WTC11 (cell line): ENCODE measurements around the gene DSTN. TPM values are rescaled to one million over a fixed set of nuclear protein-coding genes. Genes with fewer than 3 reads are reported as not detected.

Experiments
- ATAC-seq: fragments of 200-7000 bp; cut with Tn5 transposase; 2 replicates; pipeline ENCODE4 v1.10.0; 2021; ENCODE audit warnings: mild to moderate bottlenecking, moderate library complexity
- CTCF ChIA-PET: fragments of 300-600 bp; sonication (Branson Sonifier 250); formaldehyde crosslinking; loops from one replicate; lab custom pipeline; 2021; ENCODE audit warnings: antibody characterized with exemption; lab: Charles Lee
- POLR2A ChIA-PET: fragments of 350-600 bp; sonication (Branson Sonifier 250); formaldehyde crosslinking; loops from one replicate; lab custom pipeline; 2021; ENCODE audit warnings: antibody characterized with exemption; lab: Charles Lee
- DNase-seq: peaks from one replicate; pipeline ENCODE4 v3.0.0; 2021; ENCODE audit warnings: low spot score
- H3K27ac Mint-ChIP-seq: 2 replicates; pipeline ENCODE4 v1.8.0; 2021; ENCODE audit warnings: mixed read lengths
- H3K27me3 Mint-ChIP-seq: 2 replicates; pipeline ENCODE4 v1.8.0; 2021; ENCODE audit warnings: low read depth, mild to moderate bottlenecking, moderate library complexity, mixed read lengths
- H3K36me3 Mint-ChIP-seq: 2 replicates; pipeline ENCODE4 v1.8.0; 2021; ENCODE audit warnings: mixed read lengths
- H3K4me1 Mint-ChIP-seq: 2 replicates; pipeline ENCODE4 v1.8.0; 2022; ENCODE audit warnings: mixed read lengths
- H3K4me3 Mint-ChIP-seq: 2 replicates; pipeline ENCODE4 v1.8.0; 2021; ENCODE audit warnings: mild to moderate bottlenecking, moderate library complexity, mixed read lengths
- H3K9me3 Mint-ChIP-seq: 2 replicates; pipeline ENCODE4 v1.8.0; 2021; ENCODE audit warnings: mixed read lengths
- CDX4 ChIP-seq: fragments of 250-450 bp; sonication (Bioruptor Pico); IDR thresholded peaks from 2 replicates; pipeline ENCODE4 v1.9.0; 2021; ENCODE audit warnings: moderate library complexity, mild to moderate bottlenecking, inconsistent platforms, borderline replicate concordance
- CREM ChIP-seq: sonication (generic); formaldehyde crosslinking; IDR thresholded peaks from 2 replicates; pipeline ENCODE4 v1.8.1; 2022; ENCODE audit warnings: mild to moderate bottlenecking, missing genetic modification reagents, moderate library complexity
- E2F4 ChIP-seq: sonication (generic); formaldehyde crosslinking; IDR thresholded peaks from 2 replicates; pipeline ENCODE4 v1.8.1; 2022; ENCODE audit warnings: low read depth, mild to moderate bottlenecking, moderate library complexity, missing genetic modification reagents, borderline replicate concordance
- FOXK1 ChIP-seq: sonication (generic); formaldehyde crosslinking; IDR thresholded peaks from 2 replicates; pipeline ENCODE4 v1.8.0; 2022; ENCODE audit warnings: mild to moderate bottlenecking, moderate library complexity, missing genetic modification reagents
- GABPB1 ChIP-seq: sonication (generic); formaldehyde crosslinking; IDR thresholded peaks from 2 replicates; pipeline ENCODE4 v1.8.1; 2023; ENCODE audit warnings: mild to moderate bottlenecking, missing genetic modification reagents
- MLX ChIP-seq: sonication (generic); formaldehyde crosslinking; IDR thresholded peaks from 2 replicates; pipeline ENCODE4 v1.8.1; 2023; ENCODE audit warnings: mild to moderate bottlenecking, missing genetic modification reagents, moderate library complexity
- NFYB ChIP-seq: sonication (generic); formaldehyde crosslinking; conservative IDR thresholded peaks from 2 replicates; pipeline ENCODE4 v1.8.0; 2022; ENCODE audit warnings: low read depth, missing genetic modification reagents
- NR1H2 ChIP-seq: sonication (generic); formaldehyde crosslinking; IDR thresholded peaks from 2 replicates; pipeline ENCODE4 v1.9.0; 2021; ENCODE audit warnings: mild to moderate bottlenecking, moderate library complexity, missing genetic modification reagents
- NR3C1 ChIP-seq: sonication (generic); formaldehyde crosslinking; conservative IDR thresholded peaks from 2 replicates; pipeline ENCODE4 v1.8.1; 2023; ENCODE audit warnings: low read depth, mild to moderate bottlenecking, missing genetic modification reagents
- PRDM15 ChIP-seq: sonication (generic); formaldehyde crosslinking; IDR thresholded peaks from 2 replicates; pipeline ENCODE4 v1.8.0; 2022; ENCODE audit warnings: missing genetic modification reagents
- RORB ChIP-seq: fragments of 250-450 bp; sonication (Bioruptor Pico); IDR thresholded peaks from 2 replicates; pipeline ENCODE4 v1.9.0; 2021; ENCODE audit warnings: mild to moderate bottlenecking
- SOX15 ChIP-seq: fragments of 250-450 bp; sonication (Bioruptor Pico); IDR thresholded peaks from 2 replicates; pipeline ENCODE4 v1.9.0; 2021; ENCODE audit warnings: mild to moderate bottlenecking
- SP1 ChIP-seq: sonication (generic); formaldehyde crosslinking; conservative IDR thresholded peaks from 2 replicates; pipeline ENCODE4 v1.8.1; 2022; ENCODE audit warnings: missing genetic modification reagents
- TCF7 ChIP-seq: sonication (generic); formaldehyde crosslinking; IDR thresholded peaks from 2 replicates; pipeline ENCODE4 v1.8.0; 2022; ENCODE audit warnings: mild to moderate bottlenecking, low read depth, missing genetic modification reagents, moderate library complexity
- TEAD1 ChIP-seq: sonication (generic); formaldehyde crosslinking; IDR thresholded peaks from 2 replicates; pipeline ENCODE4 v1.8.0; 2022; ENCODE audit warnings: mild to moderate bottlenecking, missing genetic modification reagents
- ZNF121 ChIP-seq: sonication (generic); formaldehyde crosslinking; IDR thresholded peaks from 2 replicates; pipeline ENCODE4 v1.8.0; 2023; ENCODE audit warnings: missing genetic modification reagents
- ZNF138 ChIP-seq: sonication (generic); formaldehyde crosslinking; conservative IDR thresholded peaks from 2 replicates; pipeline ENCODE4 v1.8.1; 2022; ENCODE audit warnings: mild to moderate bottlenecking, moderate library complexity, missing genetic modification reagents
- ZNF423 ChIP-seq: fragments of 250-450 bp; sonication (Bioruptor Pico); IDR thresholded peaks from 2 replicates; pipeline ENCODE4 v2.1.2; 2022; ENCODE audit warnings: mild to moderate bottlenecking, moderate library complexity
- ZNF532 ChIP-seq: fragments of 250-450 bp; sonication (Bioruptor Pico); IDR thresholded peaks from 2 replicates; pipeline ENCODE4 v1.9.0; 2021; ENCODE audit warnings: mild to moderate bottlenecking, borderline replicate concordance
- total RNA-seq: library from RNA; stranded (reverse); gene quantifications from 3 replicates; pipeline ENCODE4 v1.2.3, GENCODE V29; 2021
- TF ChIP-seq, protein P1 (sequence below): sonication (generic); formaldehyde crosslinking; IDR thresholded peaks from 2 replicates; pipeline ENCODE4 v1.8.0; 2023; ENCODE audit warnings: mild to moderate bottlenecking, missing genetic modification reagents

Gene DSTN
- total RNA-seq, 1 experiment from 2014 or later = 153 TPM

DNA sequence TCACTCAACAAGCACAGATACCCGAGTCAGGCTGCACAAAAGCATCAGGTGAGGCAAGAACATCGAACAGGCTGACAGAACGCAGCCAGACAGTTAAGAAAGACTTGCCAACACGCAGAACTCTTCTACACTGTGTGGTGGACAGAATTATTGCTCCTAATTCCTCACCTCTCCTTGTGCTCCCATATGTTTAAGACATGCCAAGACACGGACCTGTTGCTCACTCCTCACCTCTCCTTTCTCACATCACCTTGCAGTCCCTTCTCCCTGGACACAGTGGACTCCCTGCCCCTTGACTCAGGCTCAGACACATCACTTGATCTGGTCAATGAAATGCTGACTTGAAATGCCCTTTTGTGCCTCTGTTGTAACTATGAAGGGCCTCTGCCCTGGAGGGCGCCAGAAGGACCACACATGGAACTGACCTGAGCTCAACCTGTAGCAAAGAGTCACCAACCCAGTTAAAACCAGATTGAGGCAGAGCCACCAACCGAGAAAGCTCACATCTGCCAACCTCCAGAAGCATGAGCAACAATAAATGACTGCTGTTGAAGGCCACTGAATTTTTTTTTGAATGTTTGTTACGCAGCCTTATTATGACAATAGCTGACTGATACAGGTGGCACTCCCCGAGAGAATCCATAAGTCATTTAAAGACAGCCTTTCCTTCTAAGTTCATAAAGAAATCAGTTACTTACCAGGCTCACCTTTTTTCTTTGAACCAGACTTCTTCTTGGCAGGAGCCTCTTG lies 88.2 kb downstream of the DSTN start:
- TF ChIP-seq ZNF121 (no peak), SOX15 (CRISPR knock-in tag) (no peak), CREM (CRISPR knock-in tag) (no peak), MLX (CRISPR knock-in tag) (no peak), NR1H2 (no peak), GABPB1 (CRISPR knock-in tag) (no peak), FOXK1 (CRISPR knock-in tag) (no peak), ZNF423 (CRISPR knock-in tag) (no peak)
- TF ChIP-seq, protein P1, sequence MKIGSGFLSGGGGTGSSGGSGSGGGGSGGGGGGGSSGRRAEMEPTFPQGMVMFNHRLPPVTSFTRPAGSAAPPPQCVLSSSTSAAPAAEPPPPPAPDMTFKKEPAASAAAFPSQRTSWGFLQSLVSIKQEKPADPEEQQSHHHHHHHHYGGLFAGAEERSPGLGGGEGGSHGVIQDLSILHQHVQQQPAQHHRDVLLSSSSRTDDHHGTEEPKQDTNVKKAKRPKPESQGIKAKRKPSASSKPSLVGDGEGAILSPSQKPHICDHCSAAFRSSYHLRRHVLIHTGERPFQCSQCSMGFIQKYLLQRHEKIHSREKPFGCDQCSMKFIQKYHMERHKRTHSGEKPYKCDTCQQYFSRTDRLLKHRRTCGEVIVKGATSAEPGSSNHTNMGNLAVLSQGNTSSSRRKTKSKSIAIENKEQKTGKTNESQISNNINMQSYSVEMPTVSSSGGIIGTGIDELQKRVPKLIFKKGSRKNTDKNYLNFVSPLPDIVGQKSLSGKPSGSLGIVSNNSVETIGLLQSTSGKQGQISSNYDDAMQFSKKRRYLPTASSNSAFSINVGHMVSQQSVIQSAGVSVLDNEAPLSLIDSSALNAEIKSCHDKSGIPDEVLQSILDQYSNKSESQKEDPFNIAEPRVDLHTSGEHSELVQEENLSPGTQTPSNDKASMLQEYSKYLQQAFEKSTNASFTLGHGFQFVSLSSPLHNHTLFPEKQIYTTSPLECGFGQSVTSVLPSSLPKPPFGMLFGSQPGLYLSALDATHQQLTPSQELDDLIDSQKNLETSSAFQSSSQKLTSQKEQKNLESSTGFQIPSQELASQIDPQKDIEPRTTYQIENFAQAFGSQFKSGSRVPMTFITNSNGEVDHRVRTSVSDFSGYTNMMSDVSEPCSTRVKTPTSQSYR (CRISPR knock-in tag) = no peak
- Mint-ChIP-seq H3K27ac (peak overlapping the region; percentile 82), H3K4me1 (peaks cover 59% of the 10 kb centered on the region), H3K36me3 (peaks cover 52% of the 10 kb centered on the region), H3K27me3 (no peaks in the 10 kb centered on the region), H3K9me3 (peaks cover 16% of the 10 kb centered on the region), H3K4me3 (no peak overlapping the region)
- DNase-seq = no peak
- no peak for ATAC-seq
- POLR2A ChIA-PET = no interaction called here
- CTCF ChIA-PET = interaction anchor here (0.9 kb wide), 1 partner anchor 24 kb away, joined by 3 read pairs; the partner anchor contains the start of gene RRBP1

- ATAC-seq (no peak), DNase-seq (no peak)
- Mint-ChIP-seq H3K36me3 (peaks cover 52% of the 10 kb centered on the region), H3K27ac (no peak overlapping the region), H3K27me3 (no peaks in the 10 kb centered on the region), H3K4me3 (no peak overlapping the region), H3K9me3 (peaks cover 16% of the 10 kb centered on the region), H3K4me1 (peaks cover 64% of the 10 kb centered on the region)
- ChIA-PET POLR2A (no interaction called here), CTCF (interaction anchor here (0.9 kb wide), 1 partner anchor 24 kb away, joined by 3 read pairs; the partner anchor contains the start of gene RRBP1)
- TF ChIP-seq ZNF121 = no peak
- no peak for TF ChIP-seq ZNF532 (CRISPR knock-in tag)
- no peak for TF ChIP-seq TEAD1 (CRISPR knock-in tag)
- no peak for TF ChIP-seq CDX4 (CRISPR knock-in tag)
- TF ChIP-seq PRDM15 (CRISPR knock-in tag) = no peak
- no peak for TF ChIP-seq ZNF138 (CRISPR knock-in tag)
- no peak for TF ChIP-seq FOXK1 (CRISPR knock-in tag)
- no peak for TF ChIP-seq NFYB (CRISPR knock-in tag)
- TF ChIP-seq NR3C1 = no peak
- no peak for TF ChIP-seq TCF7 (CRISPR knock-in tag)
- TF ChIP-seq SP1 (CRISPR knock-in tag) = no peak
- TF ChIP-seq GABPB1 (CRISPR knock-in tag) = no peak
- no peak for TF ChIP-seq E2F4 (CRISPR knock-in tag)
- no peak for TF ChIP-seq RORB (CRISPR knock-in tag)
These were observed 88.7 kb downstream of the DSTN start for GRCh38 chr20:17658648-17658993.
